Suppressor macrophage (primary cell): Measurements from ENCODE around the gene STON2.

Experiments
- DNase-seq, 4 experiments: peaks; one replicate each; pipeline ENCODE4 v3.0.0-alpha.2; 2020 to 2022

STON2 gene

GRCh38 chr14:81219759-81220579 is 180.2 kb downstream of the STON2 start:
- DNase-seq: peak; percentile 55 to 84 (median 68)

- DNase-seq: peak; percentile 95 to 99 (median 97)
These were observed 180.8 kb downstream of the STON2 start for GRCh38 chr14:81219210-81219758.

GRCh38 chr14:81211844-81212243 is 188.3 kb downstream of the STON2 start:
- DNase-seq: peak; percentile 62 to 74 (median 66)
